HG03280 (cell line): ENCODE measurements around the gene CIAO2B.
A peak's percentile ranks its signal among the peaks of the same experiment; 100 is the strongest.
"Not testable (repeated sequence)": the region's sequence is repeated elsewhere in the genome, so short reads cannot be mapped to it uniquely, and the experiment has no call there.

Experiments
- ATAC-seq: cut with Tn5 transposase; IDR thresholded peaks from one replicate; pipeline ENCODE4 v1.9.1; 2021; ENCODE audit warnings: mild to moderate bottlenecking, moderate library complexity; ENCODE audit not compliant: unreplicated experiment

CIAO2B gene

GRCh38 chr16:66905633-66906539, 28.3 kb downstream of the CIAO2B start:
- ATAC-seq = no peak

- no peak for ATAC-seq
Observed at GRCh38 chr16:66904846-66905632, 29.2 kb downstream of the CIAO2B start.

- ATAC-seq = no peak
Observed at GRCh38 chr16:66904428-66904845, 29.8 kb downstream of the CIAO2B start.

GRCh38 chr16:66903544-66904427, 30.4 kb downstream of the CIAO2B start:
- ATAC-seq = no peak

- ATAC-seq = no peak
Observed at GRCh38 chr16:66902648-66903543, 31.3 kb downstream of the CIAO2B start.

- no peak for ATAC-seq
Observed at GRCh38 chr16:66901626-66902025, 32.6 kb downstream of the CIAO2B start.

GRCh38 chr16:66900721-66901441, 33.3 kb downstream of the CIAO2B start:
- ATAC-seq = no peak

- no peak for ATAC-seq
Observed at GRCh38 chr16:66899945-66900710, 34.1 kb downstream of the CIAO2B start.

GRCh38 chr16:66899310-66899944, 34.8 kb downstream of the CIAO2B start:
- no peak for ATAC-seq

- ATAC-seq = no peak
Observed at GRCh38 chr16:66898933-66899309, 35.3 kb downstream of the CIAO2B start.

GRCh38 chr16:66898207-66898606, 36.0 kb downstream of the CIAO2B start:
- no peak for ATAC-seq

- ATAC-seq = not testable (repeated sequence)
Observed at GRCh38 chr16:66896682-66897081, 37.5 kb downstream of the CIAO2B start.

GRCh38 chr16:66895999-66896398, 38.2 kb downstream of the CIAO2B start:
- ATAC-seq = no peak

GRCh38 chr16:66895689-66895979, 38.6 kb downstream of the CIAO2B start:
- ATAC-seq = no peak

GRCh38 chr16:66894948-66895688, 39.1 kb downstream of the CIAO2B start:
- peak; percentile 70 for ATAC-seq

GRCh38 chr16:66894055-66894454, 40.1 kb downstream of the CIAO2B start:
- no peak for ATAC-seq

GRCh38 chr16:66891797-66892196, 42.4 kb downstream of the CIAO2B start:
- ATAC-seq = no peak

GRCh38 chr16:66891360-66891759, 42.8 kb downstream of the CIAO2B start:
- ATAC-seq = no peak
